Activated CD8-positive, alpha-beta memory T cell treated with anti-CD3 and anti-CD28 coated beads, Interleukin-2, amount 50 U/mL, for 24 hours (primary cell): Measurements from ENCODE around the gene PRKN.
"Not testable (repeated sequence)": the region's sequence is repeated elsewhere in the genome, so short reads cannot be mapped to it uniquely, and the experiment has no call there.

Source experiments
- DNase-seq: peaks from one replicate; pipeline ENCODE4 v3.0.0-alpha.2; 2020; ENCODE audit errors: extremely low read depth

PRKN gene

DNA sequence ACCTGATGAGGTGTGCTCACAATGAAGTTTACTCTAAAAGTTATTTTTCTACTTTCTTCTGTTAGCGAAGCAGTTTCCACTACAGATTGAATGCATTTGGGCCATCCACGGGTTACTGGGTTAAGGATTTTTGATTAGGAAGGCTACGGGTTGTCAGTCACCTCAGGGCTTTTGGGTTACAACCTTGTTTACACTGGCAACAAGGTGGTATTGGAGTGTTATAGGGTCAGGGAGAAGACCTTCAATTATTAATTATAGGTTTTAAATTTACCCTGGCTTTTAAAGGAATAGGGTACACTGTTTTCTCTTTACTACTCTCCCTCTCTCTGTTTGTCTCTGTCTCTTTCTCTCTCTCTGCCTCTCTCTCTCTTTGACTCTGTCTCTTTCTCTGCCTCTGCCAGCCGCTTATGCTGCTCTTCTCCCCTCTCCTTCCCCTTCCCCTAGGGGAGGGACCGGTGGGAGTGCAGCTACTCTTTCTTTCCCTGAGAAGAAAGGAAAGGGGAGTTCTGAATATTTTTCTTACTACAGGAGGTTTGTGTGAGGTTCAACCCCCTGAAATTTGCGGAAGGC lies 1413.5 kb downstream of the PRKN start:
- DNase-seq, result no peak

- not testable (repeated sequence) for DNase-seq
Observed at GRCh38 chr6:161313475-161313874, 1414.1 kb downstream of the PRKN start.

- not testable (repeated sequence) for DNase-seq
Observed at GRCh38 chr6:161309774-161310173, 1417.8 kb downstream of the PRKN start.

GRCh38 chr6:161308075-161308655 lies 1419.4 kb downstream of the PRKN start:
- DNase-seq, result no peak

DNA sequence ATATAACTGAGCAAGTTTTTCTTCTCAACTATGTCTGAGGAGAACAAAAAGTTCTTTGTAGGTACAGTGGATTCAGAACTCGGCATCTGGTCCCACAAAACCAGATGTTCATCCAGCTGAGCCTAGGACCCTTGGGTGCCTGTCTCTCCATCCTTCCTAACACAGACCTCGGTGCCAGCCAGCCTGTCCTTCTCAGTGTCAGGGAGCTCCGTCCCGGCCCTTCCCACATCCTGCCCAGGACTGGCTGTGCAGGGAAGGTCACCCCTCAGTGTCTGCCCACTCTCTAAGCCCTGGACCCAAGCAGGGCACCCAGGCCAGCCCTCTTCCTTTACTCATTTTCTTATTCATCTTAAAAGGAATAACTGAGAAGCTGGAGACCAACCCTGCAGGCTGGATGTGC lies 1421.7 kb downstream of the PRKN start:
- DNase-seq, result no peak

GRCh38 chr6:161303628-161304340 lies 1423.8 kb downstream of the PRKN start:
- DNase-seq, result no peak

DNA sequence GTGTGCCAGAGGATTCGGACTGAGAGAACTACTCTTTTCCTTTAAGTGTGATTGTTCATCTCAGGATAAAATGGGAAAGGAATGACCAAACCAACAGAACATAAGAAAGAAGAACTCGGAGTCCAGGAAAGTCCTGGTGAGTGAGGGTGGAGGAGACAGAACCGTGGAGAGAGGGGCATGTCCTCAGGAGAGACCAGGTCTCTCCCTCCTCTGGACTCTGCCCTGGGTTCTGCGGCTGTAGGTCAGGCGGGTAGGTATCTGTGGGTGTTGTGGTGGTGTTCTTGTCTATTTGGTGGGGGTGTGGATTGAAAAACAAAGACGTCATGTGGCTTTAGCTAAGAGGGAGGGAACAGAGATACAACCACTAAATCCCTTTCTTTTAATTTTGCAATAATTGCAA lies 1424.6 kb downstream of the PRKN start:
- DNase-seq, result no peak

- no peak for DNase-seq
Observed at GRCh38 chr6:161301338-161301737, 1426.2 kb downstream of the PRKN start.

DNA sequence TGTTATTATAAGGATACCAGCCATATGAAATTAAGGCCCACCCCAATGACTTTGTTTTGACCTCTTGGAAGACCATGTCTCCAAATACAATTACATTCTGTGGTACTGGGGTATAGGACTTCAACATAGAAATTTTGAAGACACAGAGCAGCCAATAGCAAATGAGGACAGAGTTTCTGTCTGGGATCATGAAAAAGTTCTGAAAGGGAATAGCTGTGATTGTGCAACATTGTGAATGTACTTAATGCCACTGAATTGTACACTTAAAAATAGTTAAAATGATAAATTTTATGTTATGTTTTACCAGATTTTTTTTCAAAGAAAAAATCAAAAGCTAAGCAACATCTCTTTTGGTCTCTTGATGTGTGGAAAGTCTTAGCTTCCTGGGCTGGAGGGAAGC lies 1426.7 kb downstream of the PRKN start:
- DNase-seq, result no peak

- no peak for DNase-seq
Observed at GRCh38 chr6:161299726-161300125, 1427.8 kb downstream of the PRKN start.
